Measurements from ENCODE around the gene TDRD12.

DNA sequence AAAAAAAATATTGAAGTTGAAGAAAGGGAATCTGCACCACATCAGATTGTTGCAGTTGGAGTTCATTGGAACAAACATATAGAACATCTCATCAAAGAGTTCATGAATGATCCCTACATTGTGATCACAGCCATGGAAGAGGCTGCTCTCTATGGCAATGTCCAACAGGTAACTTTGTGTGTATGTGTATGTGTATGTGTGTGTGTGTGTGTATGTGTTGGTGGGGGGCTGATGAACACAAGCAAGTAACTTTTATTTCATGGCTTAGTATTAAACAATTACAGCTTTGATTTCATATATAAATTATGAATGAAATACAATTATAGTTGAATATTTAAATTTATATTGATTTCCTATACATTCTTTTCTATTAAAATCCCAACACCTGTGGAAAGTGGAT is 80.6 kb downstream of the TDRD12 start:
- TF ChIP-seq, protein P1, sequence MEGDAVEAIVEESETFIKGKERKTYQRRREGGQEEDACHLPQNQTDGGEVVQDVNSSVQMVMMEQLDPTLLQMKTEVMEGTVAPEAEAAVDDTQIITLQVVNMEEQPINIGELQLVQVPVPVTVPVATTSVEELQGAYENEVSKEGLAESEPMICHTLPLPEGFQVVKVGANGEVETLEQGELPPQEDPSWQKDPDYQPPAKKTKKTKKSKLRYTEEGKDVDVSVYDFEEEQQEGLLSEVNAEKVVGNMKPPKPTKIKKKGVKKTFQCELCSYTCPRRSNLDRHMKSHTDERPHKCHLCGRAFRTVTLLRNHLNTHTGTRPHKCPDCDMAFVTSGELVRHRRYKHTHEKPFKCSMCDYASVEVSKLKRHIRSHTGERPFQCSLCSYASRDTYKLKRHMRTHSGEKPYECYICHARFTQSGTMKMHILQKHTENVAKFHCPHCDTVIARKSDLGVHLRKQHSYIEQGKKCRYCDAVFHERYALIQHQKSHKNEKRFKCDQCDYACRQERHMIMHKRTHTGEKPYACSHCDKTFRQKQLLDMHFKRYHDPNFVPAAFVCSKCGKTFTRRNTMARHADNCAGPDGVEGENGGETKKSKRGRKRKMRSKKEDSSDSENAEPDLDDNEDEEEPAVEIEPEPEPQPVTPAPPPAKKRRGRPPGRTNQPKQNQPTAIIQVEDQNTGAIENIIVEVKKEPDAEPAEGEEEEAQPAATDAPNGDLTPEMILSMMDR (IDR thresholded peaks at IDR 0.05), result no peak
- no peak for TF ChIP-seq POLR2A (IDR thresholded peaks at IDR 0.05)

Data from body of pancreas (tissue), 4 donors.